ENCODE data around the gene NMT2. TPM values are rescaled to one million over a fixed set of nuclear protein-coding genes. Genes with fewer than 3 reads are reported as not detected.
A peak's percentile ranks its signal among the peaks of the same experiment; 100 is the strongest.

Gene NMT2
- total and polyA plus RNA-seq, 2 experiments from 2014 or later = 15.0 to 23.4 TPM

- Histone ChIP-seq H3K4me1 (ENCODE audit: insufficient read depth) (peaks cover 8% of the 10 kb centered on the region), H3K27ac (no peak overlapping the region), H3K4me2 (no peak overlapping the region), H3K27me3 (no peaks in the 10 kb centered on the region), H3K9me3 (ENCODE audit: low read depth) (no peaks in the 10 kb centered on the region), H3K9me2 (replicated peaks; ENCODE audit: insufficient read depth) (no peaks in the 10 kb centered on the region), H3K4me3 (no peak overlapping the region), H3K79me2 (peaks cover 52% of the 10 kb centered on the region), H3K36me3 (replicated peaks; ENCODE audit: insufficient read depth, low read depth) (no peaks in the 10 kb centered on the region), H2AFZ (no peak overlapping the region), H4K20me1 (ENCODE audit: insufficient read depth, poor library complexity, severe bottlenecking) (no peaks in the 10 kb centered on the region)
- no peak for DNase-seq (ENCODE audit: low spot score)
- TF ChIP-seq CTCF (IDR thresholded peaks at IDR 0.05; ENCODE audit: poor library complexity) (no peak), EZH2 (IDR thresholded peaks at IDR 0.05; ENCODE audit: borderline replicate concordance) (no peak)
- WGBS (ENCODE audit: low lambda C conversion rate, missing lambda C conversion rate) = 97% methylated on average over 14 of the region's 14 CpGs
Measured at GRCh38 chr10:15155978-15156656, 12.4 kb downstream of the NMT2 start.

GRCh38 chr10:15152556-15152955 is 15.9 kb downstream of the NMT2 start:
- H3K79me2 ChIP-seq = peaks cover 51% of the 10 kb centered on the region
- H3K9me2 ChIP-seq (replicated peaks; ENCODE audit: insufficient read depth) = no peaks in the 10 kb centered on the region
- H3K27ac ChIP-seq = peak overlapping the region; percentile 46
- no peaks in the 10 kb centered on the region for H4K20me1 ChIP-seq (ENCODE audit: insufficient read depth, poor library complexity, severe bottlenecking)
- no peak for TF ChIP-seq EZH2phosphoT487 (IDR thresholded peaks at IDR 0.05; ENCODE audit: low read depth, severe bottlenecking, unreplicated experiment)
- TF ChIP-seq EZH2 (IDR thresholded peaks at IDR 0.05; ENCODE audit: borderline replicate concordance) = no peak
- H3K9me3 ChIP-seq (ENCODE audit: low read depth) = no peaks in the 10 kb centered on the region
- no peak for DNase-seq (ENCODE audit: low spot score)
- H3K27me3 ChIP-seq = no peaks in the 10 kb centered on the region
- H3K36me3 ChIP-seq (replicated peaks; ENCODE audit: insufficient read depth, low read depth) = no peaks in the 10 kb centered on the region
- peaks cover 8% of the 10 kb centered on the region for H3K4me1 ChIP-seq (ENCODE audit: insufficient read depth)
- H2AFZ ChIP-seq = no peak overlapping the region
- H3K4me3 ChIP-seq = no peak overlapping the region
- H3K4me2 ChIP-seq = no peak overlapping the region

GRCh38 chr10:15150563-15150962 is 17.9 kb downstream of the NMT2 start:
- no peak for DNase-seq (ENCODE audit: low spot score)
- Histone ChIP-seq H3K27ac (no peak overlapping the region), H2AFZ (no peak overlapping the region), H3K4me3 (no peak overlapping the region), H3K4me2 (no peak overlapping the region), H3K27me3 (no peaks in the 10 kb centered on the region), H3K36me3 (replicated peaks; ENCODE audit: insufficient read depth, low read depth) (no peaks in the 10 kb centered on the region), H3K79me2 (peaks cover 51% of the 10 kb centered on the region), H4K20me1 (ENCODE audit: insufficient read depth, poor library complexity, severe bottlenecking) (no peaks in the 10 kb centered on the region), H3K9me3 (ENCODE audit: low read depth) (no peaks in the 10 kb centered on the region), H3K4me1 (ENCODE audit: insufficient read depth) (peaks cover 8% of the 10 kb centered on the region), H3K9me2 (replicated peaks; ENCODE audit: insufficient read depth) (no peaks in the 10 kb centered on the region)
- 90% methylated on average over 7 of the region's 7 CpGs for WGBS (ENCODE audit: low lambda C conversion rate, missing lambda C conversion rate)
- TF ChIP-seq CTCF (IDR thresholded peaks at IDR 0.05; ENCODE audit: poor library complexity) = no peak
- no peak for TF ChIP-seq EZH2 (IDR thresholded peaks at IDR 0.05; ENCODE audit: borderline replicate concordance)
- TF ChIP-seq EZH2phosphoT487 (IDR thresholded peaks at IDR 0.05; ENCODE audit: low read depth, severe bottlenecking, unreplicated experiment) = no peak

GRCh38 chr10:15149042-15149771 is 19.3 kb downstream of the NMT2 start:
- Histone ChIP-seq H4K20me1 (ENCODE audit: insufficient read depth, poor library complexity, severe bottlenecking) (no peaks in the 10 kb centered on the region), H3K36me3 (replicated peaks; ENCODE audit: insufficient read depth, low read depth) (no peaks in the 10 kb centered on the region), H3K4me3 (no peak overlapping the region), H3K9me2 (replicated peaks; ENCODE audit: insufficient read depth) (no peaks in the 10 kb centered on the region), H3K27me3 (no peaks in the 10 kb centered on the region), H3K4me1 (ENCODE audit: insufficient read depth) (peaks cover 8% of the 10 kb centered on the region), H3K27ac (no peak overlapping the region), H3K4me2 (no peak overlapping the region), H2AFZ (no peak overlapping the region), H3K79me2 (peaks cover 41% of the 10 kb centered on the region), H3K9me3 (ENCODE audit: low read depth) (no peaks in the 10 kb centered on the region)
- 96% methylated on average over 8 of the region's 10 CpGs for WGBS (ENCODE audit: low lambda C conversion rate, missing lambda C conversion rate)
- no peak for DNase-seq (ENCODE audit: low spot score)
- TF ChIP-seq CTCF (IDR thresholded peaks at IDR 0.05; ENCODE audit: poor library complexity) = no peak
- no peak for TF ChIP-seq EZH2phosphoT487 (IDR thresholded peaks at IDR 0.05; ENCODE audit: low read depth, severe bottlenecking, unreplicated experiment)

Measured in hepatocyte (in vitro differentiated cells).